GM18858 (cell line): ENCODE measurements around the gene LSM10.

ENCODE experiments used
- ATAC-seq: cut with Tn5 transposase; IDR thresholded peaks from one replicate; pipeline ENCODE4 v1.9.1; 2021; ENCODE audit not compliant: unreplicated experiment

LSM10 gene

GRCh38 chr1:36354486-36354885 is 43.2 kb downstream of the LSM10 start:
- no peak for ATAC-seq

- ATAC-seq, result no peak
These were observed 44.5 kb downstream of the LSM10 start for GRCh38 chr1:36352910-36353878.

- no peak for ATAC-seq
These were observed 45.4 kb downstream of the LSM10 start for GRCh38 chr1:36352125-36352909.

- ATAC-seq, result no peak
These were observed 46.3 kb downstream of the LSM10 start for GRCh38 chr1:36351227-36351977.

GRCh38 chr1:36350659-36351226 is 47.0 kb downstream of the LSM10 start:
- no peak for ATAC-seq

GRCh38 chr1:36349839-36350238 is 47.9 kb downstream of the LSM10 start:
- no peak for ATAC-seq

- no peak for ATAC-seq
These were observed 48.5 kb downstream of the LSM10 start for GRCh38 chr1:36349241-36349671.

- no peak for ATAC-seq
These were observed 50.9 kb downstream of the LSM10 start for GRCh38 chr1:36346741-36347370.

GRCh38 chr1:36345353-36345752 is 52.4 kb downstream of the LSM10 start:
- no peak for ATAC-seq

GRCh38 chr1:36344395-36344680 is 53.4 kb downstream of the LSM10 start:
- ATAC-seq, result no peak

- no peak for ATAC-seq
These were observed 53.9 kb downstream of the LSM10 start for GRCh38 chr1:36343651-36344394.
